Immature natural killer cell (primary cell): ENCODE measurements around the gene CAMK2N2. TPM values are rescaled to one million over a fixed set of nuclear protein-coding genes. Genes with fewer than 3 reads are reported as not detected.

Experiments
- DNase-seq, 3 donors: peaks; one replicate each; pipeline ENCODE4 v3.0.0; 2022; ENCODE audit warnings: mixed read lengths in 1 of 3
- H3K27ac Mint-ChIP-seq, 6 donors: one replicate each; pipeline ENCODE4 v1.8.0; 2020; ENCODE audit warnings: mixed read lengths in 6 of 6, mild to moderate bottlenecking in 5 of 6, inconsistent platforms in 4 of 6, moderate library complexity in 3 of 6
- H3K27me3 Mint-ChIP-seq, 3 donors: one replicate each; pipeline ENCODE4 v1.8.0; 2020 to 2021; ENCODE audit warnings: low read depth in 3 of 3, mild to moderate bottlenecking in 3 of 3, mixed read lengths in 3 of 3, moderate library complexity in 3 of 3, inconsistent platforms in 1 of 3
- H3K36me3 Mint-ChIP-seq, 3 donors: one replicate each; pipeline ENCODE4 v1.8.0; 2020; ENCODE audit warnings: mixed read lengths in 3 of 3, inconsistent platforms in 2 of 3, mild to moderate bottlenecking in 2 of 3
- H3K4me1 Mint-ChIP-seq, 2 donors: one replicate each; pipeline ENCODE4 v1.8.0; 2020; ENCODE audit warnings: inconsistent platforms in 2 of 2, mild to moderate bottlenecking in 2 of 2, mixed read lengths in 2 of 2, moderate library complexity in 1 of 2
- H3K4me3 Mint-ChIP-seq, 5 donors: one replicate each; pipeline ENCODE4 v1.8.0; 2020; ENCODE audit warnings: mild to moderate bottlenecking in 5 of 5, mixed read lengths in 5 of 5, inconsistent platforms in 3 of 5, moderate library complexity in 3 of 5
- H3K9me3 Mint-ChIP-seq, 6 donors: one replicate each; pipeline ENCODE4 v1.8.0; 2020; ENCODE audit warnings: mild to moderate bottlenecking in 6 of 6, mixed read lengths in 6 of 6, inconsistent platforms in 4 of 6, moderate library complexity in 3 of 6
- polyA plus RNA-seq, 3 donors: library from polyadenylated mRNA; unstranded; fragments of 300-500 nt; fragmentation: Illumina TruSeq; gene quantifications; one replicate each; pipeline ENCODE4 v1.2.3, GENCODE V29; 2021

CAMK2N2 gene
- polyA plus RNA-seq, 3 donors from 2014 or later: not detected

DNA sequence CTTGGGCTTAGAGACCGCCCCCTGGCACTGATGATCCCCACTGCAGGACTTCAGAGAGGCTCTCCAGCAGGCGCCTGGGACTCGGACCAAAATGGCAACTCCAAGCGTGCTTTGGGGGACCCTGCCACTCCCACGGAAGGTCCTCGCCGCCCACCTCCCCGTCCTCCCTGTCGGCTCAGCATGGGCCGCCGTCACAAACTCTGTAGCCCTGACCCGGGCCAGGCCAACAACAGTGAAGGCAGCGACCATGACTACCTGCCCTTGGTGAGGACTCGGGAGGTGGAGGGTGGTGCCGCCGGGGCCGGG, 20.3 kb downstream of the CAMK2N2 start:
- Mint-ChIP-seq H3K4me1 (no peaks in the 10 kb centered on the region), H3K36me3 (peaks cover 5 to 29% (median 6%) of the 10 kb centered on the region in 3 donors), H3K9me3 (peaks cover 0 to 1% (median 0%) of the 10 kb centered on the region in 6 donors), H3K4me3 (no peak overlapping the region), H3K27me3 (peaks cover 0 to 3% (median 1%) of the 10 kb centered on the region in 3 donors), H3K27ac (no peak overlapping the region)
- DNase-seq: no peak

DNA sequence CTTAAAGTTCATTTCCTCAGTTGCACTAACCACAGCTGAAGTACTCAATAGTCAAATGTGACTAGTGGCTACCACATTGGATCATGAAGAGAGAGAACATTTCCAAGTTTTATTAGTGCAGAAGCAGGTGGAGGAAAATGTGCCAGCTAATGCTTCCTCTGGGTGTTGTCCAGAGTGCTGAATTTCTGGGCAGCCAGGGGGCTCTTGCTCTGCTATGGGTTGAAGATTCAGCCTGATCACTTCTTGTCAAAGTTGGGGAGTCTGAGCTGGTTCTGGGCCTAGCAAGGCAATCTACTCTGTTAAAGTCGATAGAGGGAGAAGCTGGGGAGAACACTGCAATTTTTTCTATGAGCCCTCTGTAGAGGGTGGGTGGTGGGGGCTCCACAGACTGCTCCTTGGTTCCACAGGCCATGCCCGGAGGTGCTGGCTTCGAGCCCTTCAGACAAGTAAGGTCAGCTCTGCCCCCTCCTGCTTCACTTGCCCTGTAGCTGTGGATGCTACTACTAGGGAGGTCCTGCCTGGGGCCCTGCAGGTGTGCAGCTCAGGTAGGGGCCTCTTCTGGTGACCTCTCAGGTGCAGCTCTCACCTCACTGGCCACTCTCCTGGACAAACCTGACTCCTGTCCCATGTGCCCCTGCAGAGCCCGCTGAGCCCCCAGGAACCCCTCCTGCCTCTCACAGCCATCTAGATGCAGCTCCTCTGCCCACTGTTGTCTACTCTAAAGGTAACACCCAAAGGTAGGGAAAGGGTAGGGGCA, 20.8 kb downstream of the CAMK2N2 start:
- H3K27ac Mint-ChIP-seq: no peak overlapping the region
- H3K4me1 Mint-ChIP-seq: no peaks in the 10 kb centered on the region
- H3K36me3 Mint-ChIP-seq: peaks cover 3 to 24% (median 5%) of the 10 kb centered on the region in 3 donors
- H3K9me3 Mint-ChIP-seq: no peaks in the 10 kb centered on the region
- no peak overlapping the region for H3K4me3 Mint-ChIP-seq
- no peak for DNase-seq
- peaks cover 0 to 3% (median 1%) of the 10 kb centered on the region in 3 donors for H3K27me3 Mint-ChIP-seq

DNA sequence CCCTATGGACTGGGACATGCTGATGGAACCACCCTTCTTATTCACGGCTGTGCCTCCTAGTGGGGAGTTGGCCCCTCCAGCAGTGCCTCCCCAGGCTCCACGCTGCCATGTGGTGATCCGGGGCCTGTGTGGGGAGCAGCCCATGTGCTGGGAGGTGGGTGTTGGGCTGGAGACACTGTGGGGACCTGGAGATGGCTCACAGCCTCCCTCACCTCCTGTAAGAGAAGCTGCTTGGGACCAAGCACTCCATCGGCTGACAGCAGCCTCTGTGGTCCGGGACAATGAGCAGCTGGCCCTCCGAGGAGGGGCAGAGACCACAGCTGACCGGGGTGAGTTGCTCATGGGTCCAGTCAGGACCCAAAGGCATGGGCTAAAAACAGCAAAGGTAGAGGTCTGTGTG, 21.6 kb downstream of the CAMK2N2 start:
- Mint-ChIP-seq H3K27me3 (peaks cover 0 to 4% (median 3%) of the 10 kb centered on the region in 3 donors), H3K4me3 (no peak overlapping the region)

DNA sequence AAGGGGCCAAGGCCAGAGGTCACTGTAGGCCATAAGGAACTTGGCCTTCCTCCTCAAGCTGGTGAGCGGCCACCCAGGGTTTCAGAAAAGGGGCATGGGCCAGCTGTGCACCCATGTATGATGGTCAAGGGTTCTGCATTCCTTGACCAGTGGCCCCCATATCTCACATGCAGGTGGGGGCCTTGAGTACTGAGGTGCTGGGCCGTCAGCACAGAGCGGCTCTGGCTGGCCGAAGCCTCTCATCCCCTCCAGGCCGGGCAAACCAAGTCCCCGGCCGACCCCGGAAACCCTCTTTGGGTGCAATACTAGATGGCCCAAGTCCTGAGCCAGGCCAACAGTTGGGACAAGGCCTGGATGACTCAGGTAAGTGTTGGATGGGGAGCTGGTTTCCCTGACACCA, 22.1 kb downstream of the CAMK2N2 start:
- Mint-ChIP-seq H3K9me3 (no peaks in the 10 kb centered on the region), H3K27me3 (peaks cover 0 to 4% (median 3%) of the 10 kb centered on the region in 3 donors), H3K4me1 (no peaks in the 10 kb centered on the region), H3K36me3 (peaks cover 0 to 16% (median 3%) of the 10 kb centered on the region in 3 donors), H3K4me3 (no peak overlapping the region), H3K27ac (no peak overlapping the region)
- no peak for DNase-seq

More for the DNA sequence above, 21.6 kb downstream of the CAMK2N2 start:
- H3K36me3 Mint-ChIP-seq: peaks cover 0 to 20% (median 3%) of the 10 kb centered on the region in 3 donors
- no peak for DNase-seq
- H3K9me3 Mint-ChIP-seq: no peaks in the 10 kb centered on the region
- H3K4me1 Mint-ChIP-seq: no peaks in the 10 kb centered on the region
- no peak overlapping the region for H3K27ac Mint-ChIP-seq

DNA sequence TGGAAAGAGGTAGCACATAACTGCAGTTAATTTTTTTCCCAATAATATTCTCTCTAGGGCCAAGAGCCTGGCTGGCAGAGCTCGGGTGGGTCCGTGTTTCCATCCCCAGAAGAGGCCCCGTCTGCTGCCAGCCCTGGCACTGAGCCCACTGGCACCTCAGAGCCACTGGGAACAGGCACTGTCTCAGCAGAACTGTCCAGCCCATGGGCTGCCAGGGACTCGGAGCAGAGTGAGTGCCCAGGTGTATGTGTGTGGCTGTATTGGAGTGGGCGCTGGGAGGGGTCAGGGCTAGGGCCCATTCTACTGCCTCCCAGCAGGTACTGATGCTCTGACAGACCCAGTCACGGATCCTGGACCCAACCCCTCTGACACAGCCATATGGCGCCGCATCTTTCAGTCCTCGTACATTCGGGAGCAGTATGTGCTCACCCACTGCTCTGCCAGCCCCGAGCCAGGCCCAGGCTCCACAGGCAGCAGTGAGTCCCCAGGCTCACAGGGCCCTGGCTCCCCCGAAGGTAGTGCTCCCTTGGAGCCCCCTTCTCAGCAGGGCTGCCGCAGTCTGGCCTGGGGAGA, 23.0 kb downstream of the CAMK2N2 start:
- DNase-seq: no peak
- no peak overlapping the region for H3K4me3 Mint-ChIP-seq
- peaks cover 3 to 4% (median 3%) of the 10 kb centered on the region in 3 donors for H3K27me3 Mint-ChIP-seq
- no peaks in the 10 kb centered on the region for H3K9me3 Mint-ChIP-seq
- no peaks in the 10 kb centered on the region for H3K4me1 Mint-ChIP-seq
- no peak overlapping the region for H3K27ac Mint-ChIP-seq
- H3K36me3 Mint-ChIP-seq: peaks cover 0 to 12% (median 3%) of the 10 kb centered on the region in 3 donors

DNA sequence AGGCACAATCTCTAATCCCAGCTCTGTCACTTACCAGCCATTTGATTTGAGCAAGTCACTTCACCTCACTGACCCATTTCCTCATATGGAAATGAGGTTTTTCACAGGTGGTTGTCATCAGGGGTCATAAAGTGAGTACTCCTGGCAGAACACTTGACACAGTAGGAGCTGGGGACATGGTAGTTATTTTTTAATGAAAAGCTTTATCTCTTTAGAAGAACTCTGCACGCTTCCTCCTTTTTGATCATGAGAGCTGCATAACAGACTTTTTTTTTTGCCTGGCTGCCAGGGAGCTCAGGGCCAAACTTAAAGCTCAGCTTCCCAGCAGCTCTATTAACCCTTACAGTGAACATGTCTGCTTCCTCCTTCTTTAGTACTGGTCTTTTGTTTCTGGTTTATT, 23.5 kb downstream of the CAMK2N2 start:
- no peak for DNase-seq
- Mint-ChIP-seq H3K9me3 (no peaks in the 10 kb centered on the region), H3K4me1 (no peaks in the 10 kb centered on the region), H3K36me3 (peaks cover 0 to 7% (median 1%) of the 10 kb centered on the region in 3 donors), H3K27me3 (peaks cover 3 to 5% (median 4%) of the 10 kb centered on the region in 3 donors), H3K4me3 (no peak overlapping the region), H3K27ac (no peak overlapping the region)

GRCh38 chr3:184237211-184237610, 24.1 kb downstream of the CAMK2N2 start:
- Mint-ChIP-seq H3K4me3 (no peak overlapping the region), H3K9me3 (no peaks in the 10 kb centered on the region), H3K36me3 (peaks cover 0 to 1% (median 0%) of the 10 kb centered on the region in 3 donors), H3K27me3 (peaks cover 3 to 9% (median 5%) of the 10 kb centered on the region in 3 donors), H3K27ac (no peak overlapping the region), H3K4me1 (no peaks in the 10 kb centered on the region)
- no peak for DNase-seq

DNA sequence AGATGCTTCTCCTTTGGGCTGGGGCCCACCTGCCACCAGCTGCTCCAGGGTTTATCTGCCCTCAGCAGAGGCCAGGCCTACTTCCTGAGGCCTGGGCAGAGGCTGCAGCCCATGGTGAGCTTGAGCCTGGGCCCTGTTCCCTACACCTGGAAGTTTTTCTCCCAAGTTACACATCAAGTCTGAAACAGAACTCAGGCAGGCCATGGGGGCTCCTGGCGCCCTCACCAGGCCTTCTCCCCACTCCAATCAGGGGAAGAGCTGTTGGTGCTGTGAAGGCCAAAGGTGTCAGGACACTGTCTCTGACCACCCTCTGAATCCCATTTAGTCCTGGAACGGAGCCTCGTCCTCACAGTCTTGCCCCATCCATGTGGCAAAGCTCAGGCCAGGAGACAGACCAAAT, 24.7 kb downstream of the CAMK2N2 start:
- Mint-ChIP-seq H3K27me3 (peaks cover 5 to 13% (median 10%) of the 10 kb centered on the region in 3 donors), H3K4me1 (no peaks in the 10 kb centered on the region), H3K36me3 (no peaks in the 10 kb centered on the region), H3K9me3 (no peaks in the 10 kb centered on the region), H3K4me3 (no peak overlapping the region), H3K27ac (no peak overlapping the region)
- no peak for DNase-seq

GRCh38 chr3:184236033-184236410, 25.3 kb downstream of the CAMK2N2 start:
- Mint-ChIP-seq H3K36me3 (peaks cover 0 to 3% (median 0%) of the 10 kb centered on the region in 3 donors), H3K27ac (no peak overlapping the region), H3K27me3 (peaks cover 9 to 20% (median 15%) of the 10 kb centered on the region in 3 donors), H3K4me1 (peaks cover 5 to 6% of the 10 kb centered on the region in 2 donors), H3K4me3 (no peak overlapping the region), H3K9me3 (no peaks in the 10 kb centered on the region)
- DNase-seq: no peak

- Mint-ChIP-seq H3K4me1 (peaks cover 7 to 8% of the 10 kb centered on the region in 2 donors), H3K4me3 (no peak overlapping the region), H3K27ac (no peak overlapping the region), H3K9me3 (no peaks in the 10 kb centered on the region), H3K36me3 (peaks cover 0 to 3% (median 0%) of the 10 kb centered on the region in 3 donors), H3K27me3 (peaks cover 11 to 21% (median 17%) of the 10 kb centered on the region in 3 donors)
- DNase-seq: no peak
These were observed 25.8 kb downstream of the CAMK2N2 start for GRCh38 chr3:184235381-184236032.

GRCh38 chr3:184234671-184235380, 26.5 kb downstream of the CAMK2N2 start:
- H3K9me3 Mint-ChIP-seq: no peaks in the 10 kb centered on the region
- H3K4me3 Mint-ChIP-seq: no peak overlapping the region
- peaks cover 7 to 8% of the 10 kb centered on the region in 2 donors for H3K4me1 Mint-ChIP-seq
- H3K27me3 Mint-ChIP-seq: peaks cover 11 to 21% (median 17%) of the 10 kb centered on the region in 3 donors
- no peak overlapping the region for H3K27ac Mint-ChIP-seq
- DNase-seq: no peak
- peaks cover 0 to 3% (median 0%) of the 10 kb centered on the region in 3 donors for H3K36me3 Mint-ChIP-seq

DNA sequence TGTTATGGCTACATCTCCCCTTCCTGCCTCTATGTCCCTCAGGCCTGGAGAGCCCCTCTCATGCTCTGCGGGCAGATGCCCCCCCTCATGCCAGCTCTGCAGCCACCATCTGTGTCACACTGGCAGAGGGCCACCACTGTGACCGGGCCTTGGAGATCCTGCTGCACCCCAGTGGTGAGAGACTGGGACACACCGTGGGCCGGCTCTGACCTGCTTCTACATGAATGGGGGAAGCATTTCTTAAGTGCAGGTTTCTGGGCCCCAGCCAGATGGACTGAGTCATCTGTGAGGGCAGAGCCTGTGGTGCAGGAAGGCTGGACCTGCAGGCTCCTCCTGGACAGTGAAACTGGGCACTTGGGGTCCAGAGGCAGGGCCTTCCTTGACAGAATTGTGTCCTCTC, 27.1 kb downstream of the CAMK2N2 start:
- H3K27me3 Mint-ChIP-seq: peaks cover 11 to 21% (median 17%) of the 10 kb centered on the region in 3 donors
- H3K4me3 Mint-ChIP-seq: no peak overlapping the region
- H3K9me3 Mint-ChIP-seq: no peaks in the 10 kb centered on the region
- no peak for DNase-seq
- peaks cover 8 to 9% of the 10 kb centered on the region in 2 donors for H3K4me1 Mint-ChIP-seq
- no peak overlapping the region for H3K27ac Mint-ChIP-seq
- H3K36me3 Mint-ChIP-seq: peaks cover 0 to 3% (median 0%) of the 10 kb centered on the region in 3 donors

GRCh38 chr3:184233127-184233843, 28.1 kb downstream of the CAMK2N2 start:
- H3K4me3 Mint-ChIP-seq: no peak overlapping the region
- H3K36me3 Mint-ChIP-seq: peaks cover 0 to 3% (median 0%) of the 10 kb centered on the region in 3 donors
- DNase-seq: no peak
- peaks cover 8 to 14% of the 10 kb centered on the region in 2 donors for H3K4me1 Mint-ChIP-seq
- H3K27ac Mint-ChIP-seq: no peak overlapping the region
- H3K9me3 Mint-ChIP-seq: no peaks in the 10 kb centered on the region
- peaks cover 11 to 22% (median 19%) of the 10 kb centered on the region in 3 donors for H3K27me3 Mint-ChIP-seq
